AG10803 (cell line): Measurements from ENCODE around the gene C11orf16.

Experiments used
- DNase-seq: peaks from one replicate; pipeline ENCODE4 v3.0.0; 2010; ENCODE audit warnings: low read depth
- H3K4me3 ChIP-seq: 2 replicates; pipeline ENCODE4 v1.5.1; 2011; ENCODE audit warnings: mild to moderate bottlenecking, low read length, control low read depth
- TF ChIP-seq, protein P1 (sequence below): conservative IDR thresholded peaks from 2 replicates; pipeline ENCODE4 v1.5.1; 2011; ENCODE audit warnings: mild to moderate bottlenecking, low read length, control low read depth, inconsistent platforms

Gene C11orf16

DNA sequence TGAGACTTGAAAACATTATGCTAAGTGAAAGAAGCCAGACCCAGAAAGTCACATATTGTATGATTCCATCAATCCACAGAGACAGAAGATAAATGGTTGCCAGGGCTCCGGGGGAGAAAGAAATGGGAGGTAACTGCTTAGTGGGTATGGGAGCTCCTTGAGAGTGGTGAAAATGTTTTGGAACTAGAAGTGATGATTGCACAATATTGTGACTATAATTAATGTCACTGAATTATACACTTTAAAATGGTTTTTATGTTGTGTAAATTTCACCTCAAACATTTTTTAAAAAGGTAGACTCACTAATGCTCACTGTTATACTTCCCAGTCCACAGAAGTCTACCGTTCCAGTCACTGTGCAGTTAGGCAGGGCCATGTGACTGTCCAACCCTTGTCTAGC, 54.0 kb downstream of the C11orf16 start:
- DNase-seq = no peak
- TF ChIP-seq, protein P1, sequence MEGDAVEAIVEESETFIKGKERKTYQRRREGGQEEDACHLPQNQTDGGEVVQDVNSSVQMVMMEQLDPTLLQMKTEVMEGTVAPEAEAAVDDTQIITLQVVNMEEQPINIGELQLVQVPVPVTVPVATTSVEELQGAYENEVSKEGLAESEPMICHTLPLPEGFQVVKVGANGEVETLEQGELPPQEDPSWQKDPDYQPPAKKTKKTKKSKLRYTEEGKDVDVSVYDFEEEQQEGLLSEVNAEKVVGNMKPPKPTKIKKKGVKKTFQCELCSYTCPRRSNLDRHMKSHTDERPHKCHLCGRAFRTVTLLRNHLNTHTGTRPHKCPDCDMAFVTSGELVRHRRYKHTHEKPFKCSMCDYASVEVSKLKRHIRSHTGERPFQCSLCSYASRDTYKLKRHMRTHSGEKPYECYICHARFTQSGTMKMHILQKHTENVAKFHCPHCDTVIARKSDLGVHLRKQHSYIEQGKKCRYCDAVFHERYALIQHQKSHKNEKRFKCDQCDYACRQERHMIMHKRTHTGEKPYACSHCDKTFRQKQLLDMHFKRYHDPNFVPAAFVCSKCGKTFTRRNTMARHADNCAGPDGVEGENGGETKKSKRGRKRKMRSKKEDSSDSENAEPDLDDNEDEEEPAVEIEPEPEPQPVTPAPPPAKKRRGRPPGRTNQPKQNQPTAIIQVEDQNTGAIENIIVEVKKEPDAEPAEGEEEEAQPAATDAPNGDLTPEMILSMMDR = no peak

DNA sequence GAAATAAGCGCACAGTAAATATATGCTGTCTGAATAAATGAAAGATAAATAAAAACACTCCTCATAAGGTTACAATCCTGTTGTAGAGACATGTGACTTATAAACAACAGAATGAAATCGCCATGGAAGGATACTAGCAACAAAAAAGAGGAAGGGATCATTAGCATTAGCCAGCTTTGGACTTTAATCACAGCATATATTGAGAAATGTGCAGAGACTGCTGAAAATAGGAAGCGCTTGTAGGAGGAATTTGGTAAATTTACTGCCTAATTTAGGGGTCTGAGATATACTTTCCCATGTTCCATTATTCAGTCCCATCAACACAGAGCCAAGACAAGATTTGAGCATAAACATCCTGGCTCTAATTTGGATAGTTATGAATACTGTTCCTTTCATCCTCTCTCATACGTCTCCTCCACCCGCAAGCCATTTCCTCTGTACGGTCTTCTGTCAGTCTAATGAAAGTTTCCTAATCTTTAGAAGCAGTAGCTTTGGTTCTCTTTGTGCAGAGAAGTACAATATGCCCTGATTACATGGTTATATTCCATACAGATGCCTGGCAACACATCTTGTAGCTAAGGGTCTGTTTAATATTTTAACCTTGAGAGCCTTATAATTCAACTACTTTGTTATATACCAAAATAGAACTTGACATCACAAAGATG, 58.9 kb downstream of the C11orf16 start:
- H3K4me3 ChIP-seq = no peak overlapping the region
- no peak for DNase-seq
- TF ChIP-seq, protein P1 = no peak

More for the DNA sequence above, 54.0 kb downstream of the C11orf16 start:
- no peak overlapping the region for H3K4me3 ChIP-seq

- peak; percentile 17 for DNase-seq
- TF ChIP-seq, protein P1 = no peak
- peak overlapping the region; percentile 77 for H3K4me3 ChIP-seq
Observed at GRCh38 chr11:8871962-8872361, 60.8 kb downstream of the C11orf16 start.

DNA sequence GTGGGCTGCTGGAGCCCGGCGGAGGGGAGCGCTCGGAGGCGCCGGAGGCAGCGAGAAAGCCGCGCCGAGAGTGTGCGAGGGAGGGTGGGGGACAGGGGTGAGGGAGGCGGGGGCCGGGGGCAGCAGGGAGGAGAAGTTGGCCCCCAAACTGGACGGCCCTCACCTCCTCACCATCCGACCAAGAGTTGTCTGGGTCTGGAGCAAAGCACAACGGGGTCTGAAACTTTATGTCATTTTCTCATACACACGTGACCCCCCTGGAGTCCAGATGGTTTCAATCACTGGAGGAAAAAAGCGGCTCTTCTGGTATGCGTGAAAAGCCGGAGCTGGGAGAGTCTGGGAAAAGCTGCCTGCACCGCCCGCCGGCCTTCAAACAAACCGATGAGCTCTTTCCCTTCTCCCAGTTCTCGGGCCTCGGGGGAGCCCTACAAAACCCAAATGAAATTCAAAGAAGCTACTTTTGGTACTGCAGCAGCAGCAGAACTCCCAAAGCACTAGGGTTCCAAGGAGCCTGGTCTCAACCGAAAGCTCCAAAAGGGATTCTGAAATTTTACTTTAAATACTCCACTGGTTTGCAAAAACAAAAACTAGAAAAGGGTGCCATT, 61.5 kb downstream of the C11orf16 start:
- peak; percentile 94 for DNase-seq
- TF ChIP-seq, protein P1 = 0 out of 2 replicates have a peak, but pooled peaks have one; percentile 4
- H3K4me3 ChIP-seq = peak overlapping the region; percentile 77

DNA sequence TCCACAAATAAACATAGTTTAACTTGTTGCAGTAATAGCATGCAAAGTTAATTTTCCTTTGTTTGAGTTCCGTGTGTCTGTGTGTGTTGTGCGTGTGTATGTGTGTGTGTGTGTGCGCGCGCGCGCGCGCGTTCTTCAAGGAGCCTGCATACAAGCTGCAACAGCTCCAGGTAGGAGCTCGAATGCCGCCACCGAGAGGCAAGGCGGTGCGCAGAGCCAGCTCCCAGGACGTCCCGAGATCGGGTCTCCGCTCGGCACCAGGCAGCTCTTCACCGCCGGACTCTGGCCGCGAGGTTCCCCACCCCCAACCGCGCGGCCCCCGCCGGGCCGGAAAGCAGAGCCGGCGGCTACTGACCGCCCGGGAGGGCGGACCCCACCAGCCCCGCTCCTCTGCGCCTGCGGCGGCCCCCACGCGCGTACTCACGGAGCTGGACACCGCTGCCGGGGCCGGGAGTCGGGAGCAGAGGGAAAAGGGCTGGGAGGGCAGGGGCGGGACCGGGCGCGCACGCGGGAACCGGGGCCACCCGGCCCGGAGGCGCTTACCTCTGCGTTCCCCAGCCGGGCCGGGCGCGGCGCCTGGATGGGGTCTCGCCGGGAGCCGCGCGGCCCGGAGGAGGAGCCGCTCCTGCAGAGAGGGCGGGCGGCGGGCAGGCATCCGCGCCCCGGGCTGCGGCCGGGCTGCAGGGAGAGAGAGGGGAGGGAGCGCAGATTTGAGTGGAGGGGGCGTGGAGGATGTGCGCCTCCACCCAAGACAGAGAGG, 62.2 kb downstream of the C11orf16 start:
- TF ChIP-seq, protein P1 = no peak
- peak; percentile 74 for DNase-seq
- peak overlapping the region; percentile 77 for H3K4me3 ChIP-seq
